ENCODE results near the gene MYH7. TPM values are rescaled to one million over a fixed set of nuclear protein-coding genes. Genes with fewer than 3 reads are reported as not detected.
A peak's percentile ranks its signal among the peaks of the same experiment; 100 is the strongest.

Gene MYH7
- polyA plus RNA-seq, 2 donors: 0.08 to 0.12 TPM

- Histone ChIP-seq H3K27ac (ENCODE audit: low read depth in 2 of 2, low read length in 1 of 2) (peak overlapping the region; percentile 99 to 100), H3K36me3 (ENCODE audit: control insufficient read depth in 2 of 2, insufficient read depth in 2 of 2, low read length in 1 of 2) (no peaks in the 10 kb centered on the region), H3K27me3 (ENCODE audit: control insufficient read depth in 1 of 2, insufficient read depth in 2 of 2, low read length in 2 of 2) (no peaks in the 10 kb centered on the region), H3K4me1 (ENCODE audit: control insufficient read depth in 2 of 2, insufficient read depth in 2 of 2, low read length in 1 of 2) (peaks cover 2 to 18% of the 10 kb centered on the region in 2 donors), H3K4me3 (ENCODE audit: low read depth in 1 of 2, low read length in 2 of 2) (peak overlapping the region; percentile 48 to 68), H3K9me3 (ENCODE audit: control insufficient read depth in 2 of 2, insufficient read depth in 1 of 2, low read depth in 1 of 2, low read length in 1 of 2) (no peaks in the 10 kb centered on the region)
- WGBS, 2 donors: 1 to 4% methylated on average over 42 to 51 of the region's 51 CpGs
Measured at GRCh38 chr14:23365732-23366425, 69.6 kb downstream of the MYH7 start.

GRCh38 chr14:23365036-23365731 is 70.3 kb downstream of the MYH7 start, which contains the start of gene EFS:
TSS of gene EFS (minus strand) at chr14:23365172. CDS start at chr14:23365025, 147 bp downstream.
- Histone ChIP-seq H3K9me3 (ENCODE audit: control insufficient read depth in 2 of 2, insufficient read depth in 1 of 2, low read depth in 1 of 2, low read length in 1 of 2) (no peaks in the 10 kb centered on the region), H3K27ac (ENCODE audit: low read depth in 2 of 2, low read length in 1 of 2) (peak within 1 kb of the TSS; percentile 99 to 100), H3K36me3 (ENCODE audit: control insufficient read depth in 2 of 2, insufficient read depth in 2 of 2, low read length in 1 of 2) (peaks cover 0 to 4% of the 10 kb centered on the region in 2 donors), H3K4me3 (ENCODE audit: low read depth in 1 of 2, low read length in 2 of 2) (peak within 1 kb of the TSS; percentile 48 to 68), H3K27me3 (ENCODE audit: control insufficient read depth in 1 of 2, insufficient read depth in 2 of 2, low read length in 2 of 2) (no peaks in the 10 kb centered on the region), H3K4me1 (ENCODE audit: control insufficient read depth in 2 of 2, insufficient read depth in 2 of 2, low read length in 1 of 2) (peaks cover 7 to 16% of the 10 kb centered on the region in 2 donors)
- WGBS, 2 donors: 2 to 4% methylated on average over 66 to 74 of the region's 74 CpGs

GRCh38 chr14:23364164-23365035 is 71.1 kb downstream of the MYH7 start:
- no peaks in the 10 kb centered on the region for H3K27me3 ChIP-seq (ENCODE audit: control insufficient read depth in 1 of 2, insufficient read depth in 2 of 2, low read length in 2 of 2)
- H3K27ac ChIP-seq (ENCODE audit: low read depth in 2 of 2, low read length in 1 of 2): peak overlapping the region; percentile 99 to 100
- H3K4me1 ChIP-seq (ENCODE audit: control insufficient read depth in 2 of 2, insufficient read depth in 2 of 2, low read length in 1 of 2): peaks cover 7 to 13% of the 10 kb centered on the region in 2 donors
- WGBS, 2 donors: 8 to 25% methylated on average over 21 of the region's 21 CpGs
- H3K9me3 ChIP-seq (ENCODE audit: control insufficient read depth in 2 of 2, insufficient read depth in 1 of 2, low read depth in 1 of 2, low read length in 1 of 2): no peaks in the 10 kb centered on the region
- H3K4me3 ChIP-seq (ENCODE audit: low read depth in 1 of 2, low read length in 2 of 2): peak overlapping the region; percentile 48 to 68
- H3K36me3 ChIP-seq (ENCODE audit: control insufficient read depth in 2 of 2, insufficient read depth in 2 of 2, low read length in 1 of 2): peaks cover 0 to 11% of the 10 kb centered on the region in 2 donors

Other genes starting within 250 kb of the MYH7 start
- gene RNF212B, start 197.7 kb downstream of the MYH7 start, polyA plus RNA-seq: not detected
- 10 to 100 TPM in 1 of 2 donors, 1 to 10 TPM in 1; 8.0 to 16.1 TPM for gene HOMEZ, start 149.5 kb downstream of the MYH7 start, polyA plus RNA-seq
- 10 to 100 TPM in 1 of 2 donors, 1 to 10 TPM in 1; 5.2 to 12.7 TPM for gene PPP1R3E, start 132.8 kb downstream of the MYH7 start, polyA plus RNA-seq
- gene BCL2L2, start 128.8 kb downstream of the MYH7 start, polyA plus RNA-seq: 10 to 100 TPM; 28.0 to 35.0 TPM
- 100 to 1,000 TPM; 105 to 154 TPM for gene PABPN1, start 114.2 kb downstream of the MYH7 start, polyA plus RNA-seq
- 1 to 10 TPM; 4.7 to 8.3 TPM for gene SLC22A17, start 82.8 kb downstream of the MYH7 start, polyA plus RNA-seq
- gene EFS, start 70.5 kb downstream of the MYH7 start, polyA plus RNA-seq: 10 to 100 TPM; 23.1 to 35.9 TPM
- gene IL25, start 62.9 kb downstream of the MYH7 start, polyA plus RNA-seq: not detected
- gene CMTM5, start 58.6 kb downstream of the MYH7 start, polyA plus RNA-seq: under 1 TPM in 1 of 2 donors, not detected in 1; 0.21 TPM
- gene MYH6, start 27.4 kb downstream of the MYH7 start, polyA plus RNA-seq: under 1 TPM; 0.20 to 0.63 TPM
- gene NGDN, start 34.0 kb upstream of the MYH7 start, polyA plus RNA-seq: 10 to 100 TPM; 20.7 to 38.3 TPM
- under 1 TPM; 0.12 to 0.59 TPM for gene ZFHX2, start 116.1 kb upstream of the MYH7 start, polyA plus RNA-seq
- 1 to 10 TPM; 7.8 to 8.3 TPM for gene THTPA, start 120.6 kb upstream of the MYH7 start, polyA plus RNA-seq
- 100 to 1,000 TPM in 1 of 2 donors, 10 to 100 TPM in 1; 81.5 to 171 TPM for gene AP1G2, start 132.1 kb upstream of the MYH7 start, polyA plus RNA-seq
- under 1 TPM; 0.04 to 0.15 TPM for gene JPH4, start 143.1 kb upstream of the MYH7 start, polyA plus RNA-seq
- under 1 TPM; 0.14 TPM for gene DHRS2, start 200.7 kb upstream of the MYH7 start, polyA plus RNA-seq